Hematopoietic multipotent progenitor cell treated with erythropoietin and hydrocortisone succinate and interleukin-3 and kit ligand, for 6 days (in vitro differentiated cells): Measurements from ENCODE around the gene CAPN12.
"Not testable (repeated sequence)": the region's sequence is repeated elsewhere in the genome, so short reads cannot be mapped to it uniquely, and the experiment has no call there.

ENCODE experiments used
- DNase-seq: peaks from one replicate; pipeline ENCODE4 v3.0.0-alpha.2; 2015

The CAPN12 gene

DNA sequence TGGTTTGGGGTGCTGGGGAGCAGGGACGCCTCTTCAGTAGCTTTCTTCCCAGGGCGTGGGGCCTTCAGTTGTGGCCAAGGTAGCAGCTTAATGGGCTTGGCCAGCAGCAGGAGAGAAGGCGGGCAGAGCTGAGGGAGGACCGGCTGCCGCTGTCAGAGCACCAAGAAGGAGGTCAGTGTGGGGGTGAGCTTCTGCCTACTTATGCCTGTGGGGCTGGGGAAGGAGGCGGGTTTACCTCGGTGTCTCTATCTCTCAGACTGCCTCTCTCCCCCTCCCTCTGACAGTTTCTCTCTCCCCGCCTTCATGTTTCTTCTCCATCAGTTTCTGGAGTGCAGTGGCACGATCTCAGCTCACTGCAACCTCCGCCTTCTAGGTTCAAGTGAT, at the start of gene CAPN12:
TSS of gene CAPN12 (minus strand) at position 177 of the 384 bp plus-strand sequence. CDS start 309 bp downstream, outside the sequence.
- DNase-seq = no peak

DNA sequence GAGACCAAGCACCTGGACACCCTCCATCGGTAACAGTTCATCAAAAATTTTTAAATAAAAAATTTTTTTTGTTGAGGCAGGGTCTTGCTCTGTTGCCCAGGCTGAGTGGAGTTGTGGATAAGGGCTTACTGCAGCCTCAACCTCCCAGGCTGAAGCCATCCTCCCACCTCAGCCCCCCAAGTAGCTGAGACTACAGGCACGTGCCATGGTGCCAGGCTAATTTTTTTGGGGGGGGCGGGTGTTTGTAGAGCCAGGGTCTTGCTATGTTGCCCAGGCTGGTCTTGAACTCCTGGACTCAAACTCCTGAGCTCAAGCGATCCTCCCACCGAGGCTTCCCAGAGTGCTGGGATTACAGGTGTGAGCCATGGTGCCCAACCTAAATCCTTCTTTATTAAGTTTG, 49.4 kb upstream of the CAPN12 start:
- DNase-seq = no peak

GRCh38 chr19:38793177-38793576, 48.9 kb upstream of the CAPN12 start:
- DNase-seq = no peak

DNA sequence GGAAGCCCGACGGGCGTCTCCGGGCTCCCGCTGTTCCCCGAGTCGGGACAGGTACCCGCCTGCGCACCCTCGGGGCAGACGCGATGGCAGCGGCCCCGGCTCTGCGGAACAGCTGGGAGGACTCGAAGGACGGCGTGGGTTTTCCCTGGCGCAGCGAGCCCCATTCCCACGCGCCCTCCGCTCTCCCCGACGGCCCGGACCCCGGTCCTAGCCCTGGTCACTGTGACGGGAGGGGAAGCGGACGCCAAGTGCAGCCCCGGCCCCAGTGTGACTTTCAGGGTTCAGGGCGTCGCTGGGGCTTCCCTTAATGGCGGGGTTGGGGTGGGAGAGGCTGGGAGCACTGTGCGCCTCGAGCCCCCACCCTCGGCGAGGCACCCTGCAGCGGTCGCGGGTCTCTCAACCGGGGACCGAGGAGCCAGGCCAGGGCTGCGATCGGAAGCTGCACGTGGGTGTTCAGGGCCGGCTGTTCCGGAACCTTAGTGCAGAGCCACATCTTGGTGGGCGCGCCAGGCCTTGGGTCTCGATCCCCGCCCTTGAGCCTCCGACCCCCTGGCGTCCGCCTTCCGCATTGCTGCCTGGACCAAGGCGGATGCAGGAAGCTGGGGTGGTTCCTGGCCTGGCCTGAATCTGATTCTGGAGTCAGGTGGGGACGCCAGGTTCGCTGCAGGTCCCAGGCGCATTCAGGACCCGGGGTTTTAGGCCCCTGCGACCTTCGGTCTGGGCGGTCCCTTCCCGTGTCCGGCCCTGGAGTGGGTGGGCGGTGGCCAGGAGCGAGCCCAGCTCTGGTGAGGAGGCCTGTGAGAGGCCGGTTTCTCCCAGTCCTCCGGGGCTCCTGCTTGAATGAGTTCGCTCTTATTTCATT, 48.2 kb upstream of the CAPN12 start:
- DNase-seq = peak; percentile 58

- not testable (repeated sequence) for DNase-seq
Measured at GRCh38 chr19:38791451-38792064, 47.3 kb upstream of the CAPN12 start.

- DNase-seq = not testable (repeated sequence)
Measured at GRCh38 chr19:38790507-38791403, 46.5 kb upstream of the CAPN12 start.

DNA sequence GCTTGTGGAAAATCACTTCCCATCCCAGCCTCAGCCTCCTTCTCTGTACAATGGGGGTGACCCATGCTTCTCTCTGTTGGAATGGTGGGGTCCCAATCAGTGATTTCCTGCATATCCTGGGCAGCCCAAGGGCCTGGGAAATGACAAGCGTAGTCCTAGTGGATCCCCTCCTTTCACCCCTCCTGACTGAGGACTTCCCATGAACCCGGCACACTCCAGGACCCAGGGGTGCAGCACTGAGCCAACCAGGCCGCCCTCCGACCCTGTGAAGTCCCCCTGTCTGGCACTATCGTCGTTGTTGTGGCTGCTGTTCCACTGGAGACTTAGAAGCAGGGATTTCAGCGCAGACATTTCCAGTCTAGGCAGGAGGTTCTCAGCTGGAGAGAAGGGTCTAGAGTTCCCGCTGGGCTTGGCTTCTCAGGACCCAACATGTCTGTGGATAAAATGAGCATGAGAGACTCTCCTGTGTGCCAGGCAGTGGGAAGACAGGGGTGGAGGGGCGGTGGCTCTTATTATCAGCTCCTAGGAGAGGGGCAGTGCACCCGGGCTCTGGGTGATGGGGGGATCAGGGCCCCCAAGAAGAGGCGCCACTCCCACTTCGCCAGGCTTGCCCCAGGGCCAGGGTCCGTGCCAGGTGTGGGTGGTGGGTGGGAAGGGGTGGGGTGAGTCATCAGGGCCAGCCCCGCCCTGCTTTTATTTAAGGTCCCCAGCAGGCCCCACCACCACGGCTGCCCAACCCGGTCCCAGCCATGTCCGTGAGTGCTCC, 44.4 kb upstream of the CAPN12 start, which contains the start of gene LGALS7B:
TSS of gene LGALS7B (plus strand) at position 723 of the 766 bp plus-strand sequence. CDS start at position 750, 27 bp downstream.
- no peak for DNase-seq

DNA sequence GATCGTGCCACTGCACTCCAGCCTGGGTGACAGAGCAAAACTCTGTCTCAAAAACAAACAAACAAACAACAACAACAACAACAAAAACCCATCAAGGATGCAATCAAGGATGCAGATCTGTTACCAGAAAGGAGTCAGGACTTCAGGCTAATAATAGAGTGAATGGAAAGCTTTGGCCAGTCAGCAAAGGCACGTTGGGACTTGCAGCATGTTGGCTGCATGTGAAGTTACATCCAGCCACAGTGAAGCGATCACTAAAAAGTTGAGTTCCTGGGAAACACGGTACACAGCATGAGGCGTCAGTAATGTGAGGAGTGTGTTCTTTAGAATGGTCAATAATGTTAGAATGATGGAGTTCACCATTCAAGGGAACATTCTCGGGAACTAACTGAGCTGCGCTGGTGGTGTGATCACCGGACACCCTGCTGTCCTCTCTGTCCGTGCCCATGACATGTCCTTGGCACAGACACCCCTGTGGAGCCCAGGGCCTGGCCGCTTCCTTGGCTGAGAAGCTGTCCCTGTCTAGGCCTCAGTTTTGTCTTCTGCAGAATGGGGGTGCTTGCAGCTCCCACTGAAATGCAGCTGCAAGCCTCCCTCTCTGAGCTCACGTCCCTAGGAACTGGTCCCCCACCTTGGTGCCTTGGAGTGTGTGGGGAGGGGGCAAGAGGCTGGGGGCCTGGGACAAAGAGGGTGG, 42.4 kb upstream of the CAPN12 start:
- no peak for DNase-seq

DNA sequence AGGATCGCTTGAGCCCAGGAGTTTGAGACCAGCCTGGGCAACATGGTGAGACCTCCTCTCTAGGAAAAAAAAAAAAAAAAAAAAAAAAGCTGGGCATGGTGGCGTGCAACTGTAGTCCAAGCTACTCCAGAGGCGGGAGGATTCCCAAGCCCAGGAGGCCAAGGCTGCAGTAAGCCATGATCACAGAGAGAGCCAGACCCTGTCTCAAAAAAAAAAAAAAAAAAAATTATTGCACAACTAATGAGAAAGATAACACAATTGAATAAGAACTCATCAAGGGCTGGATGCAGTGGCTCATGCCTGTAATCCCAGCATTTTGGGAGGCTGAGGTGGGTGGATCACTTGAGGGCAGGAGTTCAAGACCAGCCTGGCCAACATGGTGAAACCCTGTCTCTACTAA, 41.8 kb upstream of the CAPN12 start:
- DNase-seq = not testable (repeated sequence)

DNA sequence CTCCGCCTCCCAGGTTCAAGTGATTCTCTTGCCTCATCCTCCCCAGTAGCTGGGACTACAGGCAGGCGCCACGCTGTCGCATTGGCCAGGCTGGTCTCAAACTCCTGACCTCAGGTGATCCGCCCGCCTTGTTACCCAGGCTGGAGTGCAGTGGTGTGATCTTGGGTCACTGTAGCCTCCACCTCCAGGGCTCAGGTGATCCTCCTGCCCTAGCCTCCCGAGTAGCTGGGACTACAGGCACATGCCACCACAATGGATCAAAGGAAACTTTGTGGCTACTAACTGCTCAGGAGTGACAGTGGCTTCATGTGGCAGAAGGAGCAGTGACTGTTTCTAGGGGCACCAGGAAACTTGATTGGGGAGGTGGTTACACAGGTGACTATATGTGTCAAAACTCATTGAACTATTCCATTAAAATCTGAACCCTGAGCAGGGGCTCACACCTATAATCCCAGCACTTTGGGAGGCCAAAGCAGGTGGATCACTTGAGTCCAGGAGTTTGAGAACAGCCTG, 41.0 kb upstream of the CAPN12 start:
- DNase-seq = no peak

- peak; percentile 59 for DNase-seq
Measured at GRCh38 chr19:38784224-38784623, 40.0 kb upstream of the CAPN12 start.

DNA sequence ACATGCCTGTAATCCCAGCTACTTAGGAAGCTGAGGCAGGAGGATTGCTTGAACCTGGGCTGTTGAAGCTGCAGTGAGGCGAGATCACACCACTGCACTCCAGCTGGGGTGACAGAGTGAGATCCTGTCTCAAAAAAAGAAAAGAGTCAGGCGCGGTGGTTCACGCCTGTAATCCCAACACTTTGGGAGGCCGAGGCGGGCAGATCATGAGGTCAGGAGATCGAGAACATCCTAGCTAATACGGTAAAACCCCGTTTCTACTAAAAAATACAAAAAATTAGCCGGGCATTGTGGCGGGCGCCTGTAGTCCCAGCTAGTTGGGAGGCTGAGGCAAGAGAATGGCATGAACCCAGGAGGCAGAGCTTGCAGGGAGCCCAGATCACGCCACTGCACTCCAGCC, 37.9 kb upstream of the CAPN12 start:
- not testable (repeated sequence) for DNase-seq

- DNase-seq = peak; percentile 91
Measured at GRCh38 chr19:38781058-38781457, 36.8 kb upstream of the CAPN12 start.

GRCh38 chr19:38780443-38780842, 36.2 kb upstream of the CAPN12 start:
- DNase-seq = no peak

DNA sequence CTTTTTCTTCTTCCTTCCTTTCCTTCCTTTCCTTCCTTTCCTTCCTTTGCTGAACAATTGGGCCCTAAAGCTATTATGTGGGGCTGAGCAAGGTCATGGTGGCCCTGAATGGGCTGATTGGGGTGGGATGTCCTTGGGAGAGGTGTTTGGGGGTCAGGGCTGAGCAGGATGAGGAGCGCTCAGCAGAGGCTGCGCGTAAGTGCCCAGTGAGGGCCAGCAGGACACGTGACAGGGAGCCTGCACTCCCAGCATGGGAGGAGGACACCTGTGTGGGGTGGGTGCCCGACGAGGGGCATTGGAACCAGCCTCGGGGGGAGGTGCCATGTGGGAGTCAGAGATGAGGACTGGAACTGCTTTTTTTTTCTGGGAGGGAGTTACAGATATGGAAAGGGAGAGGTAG, 34.5 kb upstream of the CAPN12 start:
- no peak for DNase-seq

GRCh38 chr19:38774181-38774950, 30.1 kb upstream of the CAPN12 start:
- DNase-seq = no peak

GRCh38 chr19:38773469-38774177, 29.3 kb upstream of the CAPN12 start, which contains the start of gene LGALS7:
TSS of gene LGALS7 (minus strand) at chr19:38773517. CDS start at chr19:38773492, 25 bp downstream.
- DNase-seq = no peak

GRCh38 chr19:38771569-38771968, 27.3 kb upstream of the CAPN12 start:
- DNase-seq = not testable (repeated sequence)

- DNase-seq = not testable (repeated sequence)
Measured at GRCh38 chr19:38770949-38771275, 26.6 kb upstream of the CAPN12 start.
